Adrenal gland (tissue), 12 donors: ENCODE results near the gene BAG3. TPM values are rescaled to one million over a fixed set of nuclear protein-coding genes. Genes with fewer than 3 reads are reported as not detected.
"Not testable (repeated sequence)": the region's sequence is repeated elsewhere in the genome, so short reads cannot be mapped to it uniquely, and the experiment has no call there.

Experiments used
- DNase-seq, 7 donors: peaks; one replicate each; pipeline ENCODE4 v3.0.0-alpha.2; 2019 to 2020
- H3K27ac ChIP-seq, 5 donors: fragments of 200-600 bp; sonication (generic) in 4 of 5; 1 replicate in 3 of 5; 2 replicates in 2 of 5; pipeline versions ENCODE4 v1.5.1 to v1.8.0; 2016 to 2020; ENCODE audit warnings: mild to moderate bottlenecking in 1 of 5
- H3K27me3 ChIP-seq: fragments of 200-600 bp; 2 replicates; pipeline ENCODE4 v1.8.0; 2021
- H3K36me3 ChIP-seq, 2 donors: fragments of 200-600 bp; replicated peaks in 1 of 2; 1 replicate in 1 of 2; 2 replicates in 1 of 2; pipeline versions ENCODE4 v1.5.1 to v1.8.0; 2018 to 2022
- H3K4me1 ChIP-seq, 2 donors: fragments of 200-600 bp; replicated peaks in 1 of 2; 1 replicate in 1 of 2; 2 replicates in 1 of 2; pipeline versions ENCODE4 v1.5.1 to v1.8.0; 2018 to 2021
- H3K4me3 ChIP-seq, 4 donors: fragments of 200-600 bp; sonication (generic) in 3 of 4; one replicate each; pipeline ENCODE4 v1.5.1; 2016 to 2018
- H3K9me3 ChIP-seq, 3 donors: fragments of 200-600 bp; sonication (generic) in 1 of 3; replicated peaks in 1 of 3; 1 replicate in 2 of 3; 2 replicates in 1 of 3; pipeline versions ENCODE4 v1.5.1 to v1.8.0; 2016 to 2021
- CTCF ChIP-seq, 6 experiments: fragments of 450-650 bp in 4 of 6; fragments of 200-600 bp in 2 of 6; sonication (generic) in 1 of 6; IDR thresholded peaks; 1 replicate in 5 of 6; 2 replicates in 1 of 6; pipeline versions ENCODE4 v1.5.1 to v1.8.0; 2016 to 2021; ENCODE audit warnings: antibody characterized with exemption in 6 of 6, mild to moderate bottlenecking in 2 of 6, moderate library complexity in 1 of 6
- POLR2A ChIP-seq, 2 donors: fragments of 450-650 bp; IDR thresholded peaks; one replicate each; pipeline ENCODE4 v1.6.1; 2017; ENCODE audit warnings: antibody characterized with exemption in 2 of 2, mild to moderate bottlenecking in 2 of 2, moderate library complexity in 1 of 2
- WGBS, 4 donors: extraction: QIAGEN DNeasy Blood & Tissue Kit in 2 of 4; methylation state at CpG; one replicate each; pipeline versions ENCODE4 v1.1.5 to v1.1.7; 2013 to 2017; 5-methylcytosine and 5-hydroxymethylcytosine counted together
- intact Hi-C, 2 donors: fragments of 100-400 bp; cut with DNase I; formaldehyde crosslinking; loops; one replicate each; pipeline versions ENCODE4 v1.14.1 to v1.15.0; 2022 to 2023
- polyA plus RNA-seq, 3 donors: library from polyadenylated mRNA; stranded (reverse); fragments of 200-250 nt in 2 of 3; fragments of 350-450 nt in 1 of 3; fragmentation: Illumina TruSeq in 1 of 3; extraction: RNeasy Lipid Tissue Mini Kit (QIAGEN cat#74804) in 1 of 3; gene quantifications; one replicate each; pipeline ENCODE4 v1.2.3, GENCODE V29; 2013 to 2014
- total RNA-seq, 9 donors: library from RNA; depleted of rRNA in 4 of 9; stranded (reverse); fragments of >200 nt in 4 of 9; fragments of 120-200 nt in 1 of 9; fragmentation: NEBNext Ultra II Directional in 1 of 9; extraction: Animal tissue kit (Norgen Biotek cat#: 25700) in 1 of 9; gene quantifications; one replicate each; pipeline versions ENCODE4 v1.1.0 to v1.2.4, GENCODE V29; 2013 to 2023
- donor health status: healthy with polysubstance abuse.
- donor health status: Bipolar disorder and iron deficiency.
- donor health status: DM: yes; HTN: yes; CAD: no.
- donor health status: DM: no; HTN: no; CAD: no.
- donor health status: DM: no; HTN: no; CAD: no.
- donor health status: DM: yes; HTN: yes; CAD: no.

The BAG3 gene
- total and polyA plus RNA-seq, 12 donors, result 6.1 to 49.3 (median 30.0) TPM

- WGBS, 4 donors, result 81 to 89% (median 86%) methylated on average over 4 to 5 of the region's 5 CpGs
- no peak overlapping the region for H3K27ac ChIP-seq
- TF ChIP-seq POLR2A (IDR thresholded peaks at IDR 0.05) (no peak), CTCF (IDR thresholded peaks at IDR 0.05) (no peak)
- no peaks in the 10 kb centered on the region for H3K36me3 ChIP-seq
- intact Hi-C loops, result no loop called here
- DNase-seq, result no peak
- H3K27me3 ChIP-seq, result no peaks in the 10 kb centered on the region
- H3K4me1 ChIP-seq, result no peaks in the 10 kb centered on the region
- H3K4me3 ChIP-seq, result no peak overlapping the region
- no peaks in the 10 kb centered on the region for H3K9me3 ChIP-seq
These were observed 36.5 kb upstream of the BAG3 start for GRCh38 chr10:119614686-119615085.

- intact Hi-C loops, result no loop called here
- peak in 1 of 7 donors; percentile 18 for DNase-seq
- no peaks in the 10 kb centered on the region for H3K4me1 ChIP-seq
- H3K27me3 ChIP-seq, result no peaks in the 10 kb centered on the region
- 74 to 77% (median 75%) methylated on average over 12 to 13 of the region's 13 CpGs for WGBS, 4 donors
- H3K9me3 ChIP-seq, result no peaks in the 10 kb centered on the region
- H3K36me3 ChIP-seq, result no peaks in the 10 kb centered on the region
- TF ChIP-seq POLR2A (IDR thresholded peaks at IDR 0.05), result no peak
- TF ChIP-seq CTCF (IDR thresholded peaks at IDR 0.05), result no peak
- no peak overlapping the region for H3K4me3 ChIP-seq
- H3K27ac ChIP-seq, result no peak overlapping the region
These were observed 34.2 kb upstream of the BAG3 start for GRCh38 chr10:119616882-119617570.

GRCh38 chr10:119619215-119619614 is 32.0 kb upstream of the BAG3 start:
- Histone ChIP-seq H3K9me3 (no peaks in the 10 kb centered on the region), H3K4me3 (no peak overlapping the region), H3K36me3 (no peaks in the 10 kb centered on the region), H3K27ac (no peak overlapping the region), H3K4me1 (no peaks in the 10 kb centered on the region), H3K27me3 (no peaks in the 10 kb centered on the region)
- TF ChIP-seq POLR2A (IDR thresholded peaks at IDR 0.05), result no peak
- TF ChIP-seq CTCF (IDR thresholded peaks at IDR 0.05), result no peak
- DNase-seq, result peak in 1 of 7 donors; percentile 11
- WGBS, 4 donors, result 62 to 87% (median 75%) methylated on average over 2 of the region's 2 CpGs
- intact Hi-C loops, result no loop called here

- H3K36me3 ChIP-seq, H3K27me3 ChIP-seq, H3K9me3 ChIP-seq, H3K27ac ChIP-seq, H3K4me3 ChIP-seq, intact Hi-C loops, H3K4me1 ChIP-seq, DNase-seq: not testable (repeated sequence)
- 94 to 99% (median 96%) methylated on average over 6 to 8 of the region's 8 CpGs for WGBS, 4 donors
These were observed 31.4 kb upstream of the BAG3 start for GRCh38 chr10:119619811-119620210.
